Gastroesophageal sphincter (tissue), 4 donors: ENCODE measurements around the gene ACSF3. TPM values are rescaled to one million over a fixed set of nuclear protein-coding genes. Genes with fewer than 3 reads are reported as not detected.

Experiments
- ATAC-seq: fragments of 150-250 bp; one replicate; pipeline ENCODE4 v1.9.1; 2016; ENCODE audit warnings: mild to moderate bottlenecking, moderate library complexity
- H3K27ac ChIP-seq, 4 donors: fragments of 200-600 bp; sonication (generic) in 3 of 4; 1 replicate in 3 of 4; 2 replicates in 1 of 4; pipeline ENCODE4 v1.5.1; 2016 to 2019
- H3K27me3 ChIP-seq: fragments of 200-600 bp; sonication (generic); one replicate; pipeline ENCODE4 v1.5.1; 2019
- H3K36me3 ChIP-seq, 2 donors: fragments of 200-600 bp; sonication (generic); one replicate each; pipeline ENCODE4 v1.5.1; 2019; ENCODE audit warnings: control low read depth in 1 of 2
- H3K4me1 ChIP-seq, 3 donors: fragments of 200-600 bp; sonication (generic); 1 replicate in 2 of 3; 2 replicates in 1 of 3; pipeline ENCODE4 v1.5.1; 2016 to 2019; ENCODE audit warnings: control low read depth in 2 of 3
- H3K4me3 ChIP-seq, 2 donors: fragments of 200-600 bp; sonication (generic); one replicate each; pipeline ENCODE4 v1.5.1; 2019; ENCODE audit warnings: mild to moderate bottlenecking in 1 of 2, moderate library complexity in 1 of 2
- H3K9me3 ChIP-seq, 3 donors: fragments of 200-600 bp; sonication (generic); one replicate each; pipeline ENCODE4 v1.5.1; 2017 to 2019; ENCODE audit warnings: control low read depth in 2 of 3
- CTCF ChIP-seq, 4 experiments: fragments of 200-600 bp in 2 of 4; fragments of 450-650 bp in 2 of 4; sonication (generic) in 1 of 4; IDR thresholded peaks; one replicate each; pipeline ENCODE4 v1.5.1; 2017 to 2019; ENCODE audit warnings: antibody characterized with exemption in 4 of 4, mild to moderate bottlenecking in 2 of 4, moderate library complexity in 2 of 4
- EP300 ChIP-seq: sonication (generic); formaldehyde crosslinking; IDR thresholded peaks from one replicate; pipeline ENCODE4 v1.6.1; 2017; ENCODE audit warnings: antibody characterized with exemption, mild to moderate bottlenecking
- POLR2A ChIP-seq, 2 donors: fragments of 450-650 bp; IDR thresholded peaks; one replicate each; pipeline ENCODE4 v1.6.1; 2017; ENCODE audit warnings: antibody characterized with exemption in 2 of 2, mild to moderate bottlenecking in 2 of 2, moderate library complexity in 1 of 2
- POLR2AphosphoS5 ChIP-seq: sonication (generic); formaldehyde crosslinking; IDR thresholded peaks from one replicate; pipeline ENCODE4 v1.6.1; 2017; ENCODE audit warnings: antibody characterized with exemption
- WGBS, 2 donors: methylation state at CpG; one replicate each; pipeline ENCODE4 v1.1.5; 2018; ENCODE audit warnings: low coverage in 1 of 2; 5-methylcytosine and 5-hydroxymethylcytosine counted together
- total RNA-seq, 4 donors: library from RNA; depleted of rRNA; stranded (reverse); fragments of >200 nt; gene quantifications; one replicate each; pipeline ENCODE4 v1.1.0, GENCODE V29; 2016

ACSF3 gene
- total RNA-seq, 4 donors from 2014 or later = 14.5 to 33.8 (median 28.8) TPM

DNA sequence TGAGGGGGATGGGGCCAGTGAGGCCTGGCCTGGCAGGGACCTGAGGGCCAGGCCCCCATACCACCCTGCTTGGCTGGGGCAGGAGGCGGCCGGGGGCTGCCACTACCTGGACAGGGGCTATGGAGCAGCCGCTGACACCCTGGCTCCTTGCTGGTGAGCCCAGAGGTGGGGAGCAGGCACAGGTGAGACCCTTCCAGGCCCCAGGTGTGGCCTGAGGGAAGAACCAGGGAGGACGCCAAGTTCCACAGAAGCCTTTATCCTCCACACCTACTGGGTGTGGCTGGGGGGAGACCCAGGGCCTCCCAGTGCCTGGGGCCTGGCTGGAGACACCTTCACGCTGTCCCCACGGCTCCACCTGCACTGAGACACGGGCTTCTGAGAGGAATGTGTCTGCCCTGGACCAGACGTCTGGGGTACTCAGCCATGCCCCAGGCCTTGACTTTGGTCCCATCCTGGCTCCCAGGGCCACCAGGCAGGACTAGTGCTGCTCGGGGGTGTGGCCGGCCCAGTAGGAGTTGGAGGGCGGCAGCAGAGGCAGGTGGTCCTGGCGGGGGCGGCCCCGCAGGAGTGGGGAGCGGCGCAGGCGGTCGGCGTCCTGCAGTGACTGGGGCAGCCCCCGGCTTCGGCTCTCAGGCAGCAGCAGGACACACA, 102.0 kb downstream of the ACSF3 start:
- H3K4me1 ChIP-seq = peaks cover 0 to 26% (median 11%) of the 10 kb centered on the region in 3 donors
- H3K36me3 ChIP-seq = no peaks in the 10 kb centered on the region
- WGBS, 2 donors = no CpG with 5 or more reads among the region's 21 CpGs
- H3K9me3 ChIP-seq = no peaks in the 10 kb centered on the region
- H3K27me3 ChIP-seq = peaks cover 53% of the 10 kb centered on the region
- no peak overlapping the region for H3K4me3 ChIP-seq
- no peak for ATAC-seq
- TF ChIP-seq CTCF (IDR thresholded peaks at IDR 0.05) (no peak), EP300 (no peak), POLR2AphosphoS5 (no peak), POLR2A (IDR thresholded peaks at IDR 0.05) (no peak)
- H3K27ac ChIP-seq = no peak overlapping the region

DNA sequence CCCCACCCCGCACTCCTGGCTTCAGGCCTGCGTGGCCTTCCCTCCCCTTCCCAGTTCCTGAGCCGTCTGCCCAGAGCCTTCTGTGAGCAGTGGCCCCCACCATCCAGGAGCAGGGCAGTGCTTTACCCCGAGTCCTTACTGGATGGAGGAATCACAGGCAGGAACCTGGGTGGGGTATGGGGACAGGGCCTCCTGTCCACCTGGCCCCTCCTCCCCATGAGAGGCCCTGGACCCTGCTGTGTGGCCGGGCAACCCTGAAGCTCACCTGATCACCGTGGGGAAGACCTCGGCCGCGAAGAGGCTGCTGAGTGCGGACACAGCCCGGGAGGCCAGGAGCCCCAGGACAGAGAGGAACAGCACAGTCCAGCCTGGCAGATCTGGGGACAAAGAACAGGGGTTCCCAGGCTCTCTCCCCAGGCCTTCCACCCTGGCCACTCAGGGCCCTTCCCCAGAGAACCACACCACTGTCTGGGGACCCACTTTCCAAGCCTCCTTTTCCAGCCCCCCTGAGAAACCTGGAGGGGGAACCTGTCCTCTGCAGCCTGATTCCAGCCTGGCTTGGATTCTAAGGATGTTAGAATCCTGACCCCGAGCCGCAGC, 103.5 kb downstream of the ACSF3 start:
- ATAC-seq = no peak
- no peak overlapping the region for H3K27ac ChIP-seq
- WGBS, 2 donors = 85 to 100% methylated on average over 2 to 4 of the region's 13 CpGs
- peaks cover 54% of the 10 kb centered on the region for H3K27me3 ChIP-seq
- TF ChIP-seq POLR2AphosphoS5 (no peak), POLR2A (IDR thresholded peaks at IDR 0.05) (no peak), CTCF (IDR thresholded peaks at IDR 0.05) (no peak), EP300 (no peak)
- H3K4me3 ChIP-seq = no peak overlapping the region
- H3K9me3 ChIP-seq = no peaks in the 10 kb centered on the region
- H3K36me3 ChIP-seq = no peaks in the 10 kb centered on the region
- H3K4me1 ChIP-seq = peaks cover 0 to 31% (median 12%) of the 10 kb centered on the region in 3 donors

DNA sequence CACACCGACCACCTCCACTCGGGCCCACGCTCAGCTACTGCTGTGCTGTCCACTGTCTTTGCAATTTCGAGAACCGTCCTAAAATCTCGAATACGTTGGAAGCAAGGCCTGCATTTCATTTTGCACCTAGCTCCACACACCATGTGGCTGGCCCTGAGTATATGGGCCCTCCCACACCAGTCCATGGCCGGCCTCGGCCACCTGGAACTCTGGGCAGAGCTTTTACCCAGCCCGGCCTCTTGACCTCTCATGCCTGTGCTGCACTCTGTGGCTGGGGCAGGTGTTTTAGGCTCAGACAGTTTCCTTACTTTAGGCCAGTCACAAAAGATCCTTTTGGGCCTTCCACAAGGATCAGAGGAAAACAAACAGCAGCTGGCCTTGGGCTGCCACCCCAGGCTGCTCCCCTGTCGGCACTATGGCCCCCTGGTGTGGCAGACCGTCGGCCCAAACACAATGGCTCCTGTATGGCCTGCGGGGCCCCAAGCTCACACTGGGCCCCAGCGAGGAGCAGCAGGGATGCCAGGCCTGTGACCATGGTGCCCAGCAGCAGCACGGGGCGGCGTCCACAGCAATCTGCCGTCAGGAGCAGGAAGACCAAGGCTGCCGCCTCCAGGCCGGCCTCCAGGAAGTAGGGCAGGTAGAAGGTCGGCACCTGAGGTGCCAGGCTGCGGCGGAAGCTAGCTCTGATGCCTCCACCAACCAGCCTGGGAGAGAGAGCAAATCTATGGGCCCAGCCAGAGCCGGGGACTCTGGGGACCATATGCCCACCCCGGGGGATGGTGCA, 104.2 kb downstream of the ACSF3 start:
- 64% methylated on average over 7 of the region's 26 CpGs; no CpG with 5 or more reads in 1 of the 2 donors for WGBS, 2 donors
- no peak overlapping the region for H3K27ac ChIP-seq
- peaks cover 0 to 5% (median 0%) of the 10 kb centered on the region in 3 donors for H3K9me3 ChIP-seq
- no peak overlapping the region for H3K4me3 ChIP-seq
- TF ChIP-seq CTCF (IDR thresholded peaks at IDR 0.05) (no peak), POLR2AphosphoS5 (no peak), EP300 (no peak), POLR2A (IDR thresholded peaks at IDR 0.05) (no peak)
- peaks cover 59% of the 10 kb centered on the region for H3K27me3 ChIP-seq
- H3K36me3 ChIP-seq = no peaks in the 10 kb centered on the region
- peaks cover 0 to 30% (median 12%) of the 10 kb centered on the region in 3 donors for H3K4me1 ChIP-seq
- ATAC-seq = no peak

DNA sequence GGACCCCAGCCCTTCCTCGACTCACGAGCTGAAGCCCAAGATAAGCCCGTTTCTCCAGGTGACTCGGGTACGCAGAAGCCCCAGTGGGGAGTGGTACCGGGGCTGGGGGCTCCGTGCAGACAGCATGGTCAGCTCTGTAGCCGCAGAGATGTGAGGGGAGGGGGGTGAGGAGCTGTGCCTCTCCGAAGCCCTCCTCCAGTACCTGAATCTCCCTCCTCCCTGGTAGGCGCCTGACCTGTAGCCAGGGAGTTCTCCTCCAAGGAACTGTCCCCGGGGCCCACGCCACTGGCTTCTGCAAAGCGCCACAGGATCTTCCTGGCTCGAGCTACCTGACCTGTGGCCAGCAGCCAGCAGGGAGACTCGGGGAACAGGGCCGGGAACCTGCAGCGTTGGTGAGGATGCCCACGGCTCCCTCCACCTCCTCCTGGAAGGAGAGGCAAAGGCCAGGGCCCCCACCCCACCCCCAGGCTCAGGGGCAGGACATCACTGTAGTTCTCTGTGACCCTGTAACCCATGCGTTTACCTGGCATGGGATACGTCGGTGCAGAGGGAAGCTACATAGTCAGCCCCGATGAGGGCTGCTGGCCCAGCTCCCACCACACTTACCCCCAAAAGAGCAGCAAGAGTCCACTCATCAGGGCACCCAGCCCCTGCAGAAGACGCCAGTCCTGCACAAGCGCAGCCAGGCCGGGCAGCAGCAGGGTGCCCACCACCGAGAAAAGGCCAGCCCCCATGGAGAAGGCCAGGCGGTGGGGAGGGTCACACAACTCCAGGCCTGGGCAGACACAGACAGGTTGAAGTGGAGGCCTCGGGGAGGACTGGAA, 105.0 kb downstream of the ACSF3 start:
- Histone ChIP-seq H3K36me3 (no peaks in the 10 kb centered on the region), H3K27ac (no peak overlapping the region), H3K4me1 (peaks cover 0 to 23% (median 12%) of the 10 kb centered on the region in 3 donors), H3K27me3 (peaks cover 67% of the 10 kb centered on the region), H3K9me3 (peaks cover 0 to 9% (median 0%) of the 10 kb centered on the region in 3 donors), H3K4me3 (no peak overlapping the region)
- WGBS, 2 donors = 60% methylated on average over 1 of the region's 28 CpGs; no CpG with 5 or more reads in 1 of the 2 donors
- no peak for ATAC-seq
- TF ChIP-seq POLR2A (IDR thresholded peaks at IDR 0.05) (no peak), CTCF (IDR thresholded peaks at IDR 0.05) (no peak), EP300 (no peak), POLR2AphosphoS5 (no peak)
